NCI-H446 treated with DMSO at 0.1 percent for 48 hours (cell line): Measurements from ENCODE around the gene PARP3.

Experiments
- DNase-seq: peaks from one replicate; lab custom pipeline; 2025; lab: John Stamatoyannopoulos, UW

Gene PARP3

DNA sequence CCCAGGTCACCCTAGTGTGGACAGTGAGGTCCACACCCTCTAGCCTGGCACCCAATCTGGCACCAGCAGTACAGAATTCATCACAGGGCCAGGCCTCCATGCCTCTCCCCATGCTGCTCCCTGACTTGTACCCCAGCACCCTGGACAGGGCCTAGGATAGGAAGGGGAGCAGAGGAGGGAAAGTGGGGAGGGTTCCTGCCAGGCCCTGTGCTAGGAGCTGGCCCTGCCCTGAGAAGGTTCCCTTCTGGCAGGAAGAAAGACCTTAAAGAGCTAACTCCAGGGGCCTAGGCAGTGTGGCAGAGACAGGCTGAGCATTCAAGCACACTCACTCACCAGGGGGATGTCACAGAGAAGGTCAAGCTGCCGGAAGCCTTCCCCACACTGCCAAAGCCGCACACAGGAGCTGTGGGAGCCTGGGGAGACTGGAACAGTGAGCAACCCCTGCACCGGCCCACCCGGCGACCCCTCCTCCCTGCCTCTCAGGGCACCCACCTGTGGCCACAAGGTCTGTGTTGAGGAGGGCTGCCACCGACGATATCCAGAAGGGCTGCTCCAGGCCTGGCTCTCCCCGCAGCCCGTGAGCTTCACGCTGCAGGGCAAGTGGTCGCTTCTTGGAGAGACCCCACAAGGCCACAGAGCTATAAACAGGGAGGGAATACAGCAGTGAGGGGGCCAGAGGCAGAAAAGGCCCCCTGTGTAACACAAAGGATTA is 7.9 kb upstream of the PARP3 start:
- DNase-seq: no peak

GRCh38 chr3:51934991-51935885 is 6.9 kb upstream of the PARP3 start:
- DNase-seq: no peak

DNA sequence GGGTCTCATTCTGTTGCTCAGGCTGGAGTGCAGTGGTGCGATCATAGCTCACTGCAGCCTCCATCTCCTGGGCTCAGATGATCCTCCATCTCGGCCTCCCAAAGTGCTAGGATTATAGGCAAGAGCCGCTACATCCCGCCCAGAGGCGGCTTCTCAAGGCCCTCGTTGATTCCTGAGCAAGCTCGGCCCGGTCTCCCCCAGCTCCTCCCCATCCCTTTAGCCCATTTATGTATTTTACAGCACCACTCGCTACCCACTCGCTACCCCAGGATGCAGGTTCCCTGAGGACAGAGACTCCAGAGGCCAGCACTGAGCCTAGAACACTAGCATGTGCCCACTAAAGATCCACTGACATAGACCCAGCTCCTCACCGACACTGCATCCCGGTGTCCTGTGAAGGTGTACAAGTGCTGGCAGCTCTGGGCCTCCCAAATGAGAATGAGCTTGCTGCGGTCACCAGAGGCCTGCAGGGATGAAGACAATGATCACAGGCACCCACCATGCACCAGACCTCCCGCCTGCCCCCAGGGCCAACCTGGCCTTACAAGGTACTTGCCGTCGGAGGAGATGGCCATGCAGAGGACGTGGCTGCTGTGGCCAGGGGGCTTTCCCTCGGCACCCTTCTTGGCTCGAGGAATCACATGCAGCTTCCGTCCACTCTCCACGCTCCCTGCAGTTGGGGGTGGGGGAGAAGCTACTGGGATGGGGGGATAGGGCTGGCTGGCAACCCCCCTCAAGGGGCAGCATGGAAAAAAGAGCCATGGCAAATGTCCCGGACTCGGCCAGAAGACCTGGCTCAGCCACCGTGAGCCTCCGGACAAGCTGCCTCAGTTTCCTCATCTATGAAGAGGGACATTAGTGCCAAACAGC is 6.0 kb upstream of the PARP3 start:
- DNase-seq: no peak

- no peak for DNase-seq
Observed at GRCh38 chr3:51937014-51937413, 5.1 kb upstream of the PARP3 start.

GRCh38 chr3:51937611-51938450 is 4.3 kb upstream of the PARP3 start:
- no peak for DNase-seq

DNA sequence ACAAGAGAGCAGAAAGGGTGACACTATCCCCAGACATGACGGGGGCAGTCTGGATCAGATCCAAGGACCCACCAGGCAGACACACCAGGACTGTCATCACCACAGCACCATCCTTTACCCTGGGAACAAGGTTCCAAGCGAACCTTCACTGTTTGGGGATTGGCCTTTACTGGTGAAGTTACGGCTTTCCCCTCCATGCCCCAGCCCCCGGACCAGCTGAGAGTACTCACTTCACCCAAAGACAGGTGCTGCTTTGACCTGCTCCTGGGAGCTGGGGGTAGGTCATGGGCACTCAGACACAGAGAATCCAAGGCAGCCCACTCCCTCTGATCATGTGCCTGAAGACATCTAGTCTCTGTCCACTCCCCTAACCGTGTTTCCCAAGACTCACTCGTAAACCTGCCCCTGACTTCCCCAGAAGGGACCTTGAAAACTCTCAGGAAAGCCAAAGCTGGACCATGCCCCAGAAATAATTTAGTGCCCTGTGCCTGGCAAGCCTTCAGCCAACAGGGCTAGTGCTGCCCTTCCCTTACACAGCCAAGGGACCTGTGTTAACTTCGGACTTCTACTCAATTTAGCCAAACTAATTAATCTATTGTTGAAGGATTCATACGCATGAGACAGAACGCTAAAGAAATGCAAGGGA is 3.3 kb upstream of the PARP3 start:
- no peak for DNase-seq

DNA sequence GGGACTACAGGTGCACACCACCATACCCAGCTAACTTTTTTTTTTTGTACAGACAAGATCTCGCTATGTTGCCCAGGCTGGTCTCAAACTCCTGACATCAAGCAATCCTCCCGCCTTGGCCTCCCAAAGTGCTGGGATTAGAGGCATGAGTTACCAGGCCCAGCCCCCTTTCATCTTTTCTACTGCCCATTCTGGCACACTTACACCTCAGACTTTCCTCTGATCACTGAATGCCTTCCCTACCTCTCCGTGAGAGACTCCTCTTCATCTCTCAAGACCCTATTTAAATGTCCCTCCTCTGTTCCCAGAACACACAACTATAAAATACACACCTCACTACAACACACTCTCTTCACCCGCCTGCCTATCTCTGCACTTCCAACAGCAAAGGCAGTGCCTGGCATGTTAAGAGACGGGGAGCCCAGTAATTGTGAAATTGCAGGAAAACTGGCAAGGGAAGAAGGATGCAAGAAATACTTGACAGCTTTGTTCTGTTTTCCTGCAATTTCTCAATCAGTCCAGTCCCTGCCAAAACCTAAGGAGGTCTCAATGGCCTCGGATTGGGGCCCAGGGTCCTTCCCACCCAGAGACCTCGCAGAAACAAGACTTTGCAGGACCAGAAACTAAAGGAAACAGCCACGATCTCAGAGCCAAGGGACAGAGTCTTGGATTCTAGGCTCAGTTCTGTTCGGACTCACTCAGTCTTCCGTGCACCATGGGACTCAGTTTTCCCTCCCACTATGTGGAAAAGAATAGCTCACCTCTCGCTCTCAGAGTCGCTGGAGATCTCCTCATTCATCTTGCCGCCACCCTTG is 1.3 kb upstream of the PARP3 start:
- DNase-seq: no peak

- no peak for DNase-seq
Observed at GRCh38 chr3:51941463-51941797, 733 bp upstream of the PARP3 start.

DNA sequence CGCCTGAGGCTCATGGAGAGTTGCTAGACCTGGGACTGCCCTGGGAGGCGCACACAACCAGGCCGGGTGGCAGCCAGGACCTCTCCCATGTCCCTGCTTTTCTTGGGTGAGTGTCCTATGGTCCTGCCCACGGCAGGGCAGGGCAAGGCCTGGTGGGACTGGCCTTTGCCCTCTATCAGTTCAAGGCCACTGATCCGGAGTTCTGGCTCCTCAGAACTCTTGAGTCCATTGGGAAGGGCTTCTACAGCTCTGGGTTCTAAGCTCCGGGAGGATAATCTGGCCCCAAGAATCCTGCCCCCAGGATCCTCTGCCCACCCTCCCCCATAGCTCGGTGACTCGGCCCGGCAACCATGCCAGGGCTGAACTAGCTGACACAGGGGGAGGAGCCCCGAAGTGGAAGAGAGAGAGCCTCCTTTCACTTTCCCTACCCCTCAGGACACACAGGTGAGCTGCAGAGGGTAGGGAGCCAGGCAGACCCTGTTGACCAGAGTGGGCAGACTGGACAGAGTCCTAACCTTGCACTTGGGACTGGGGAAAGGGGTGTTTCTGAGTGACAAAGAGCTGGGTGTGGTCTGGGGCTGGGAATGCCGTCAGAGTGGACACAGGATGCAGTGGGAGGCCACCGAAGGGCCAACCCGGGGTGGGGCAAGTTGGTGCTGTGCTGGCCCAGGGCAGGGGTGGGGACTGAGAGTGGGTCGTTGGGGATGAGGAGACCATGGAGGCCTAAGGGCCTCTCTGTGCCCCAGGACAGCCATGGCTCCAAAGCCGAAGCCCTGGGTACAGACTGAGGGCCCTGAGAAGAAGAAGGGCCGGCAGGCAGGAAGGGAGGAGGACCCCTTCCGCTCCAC is 664 bp downstream of the PARP3 start:
- no peak for DNase-seq

- DNase-seq: no peak
Observed at GRCh38 chr3:51943451-51944391, 1.6 kb downstream of the PARP3 start.

GRCh38 chr3:51944451-51945021 is 2.4 kb downstream of the PARP3 start:
- no peak for DNase-seq

DNA sequence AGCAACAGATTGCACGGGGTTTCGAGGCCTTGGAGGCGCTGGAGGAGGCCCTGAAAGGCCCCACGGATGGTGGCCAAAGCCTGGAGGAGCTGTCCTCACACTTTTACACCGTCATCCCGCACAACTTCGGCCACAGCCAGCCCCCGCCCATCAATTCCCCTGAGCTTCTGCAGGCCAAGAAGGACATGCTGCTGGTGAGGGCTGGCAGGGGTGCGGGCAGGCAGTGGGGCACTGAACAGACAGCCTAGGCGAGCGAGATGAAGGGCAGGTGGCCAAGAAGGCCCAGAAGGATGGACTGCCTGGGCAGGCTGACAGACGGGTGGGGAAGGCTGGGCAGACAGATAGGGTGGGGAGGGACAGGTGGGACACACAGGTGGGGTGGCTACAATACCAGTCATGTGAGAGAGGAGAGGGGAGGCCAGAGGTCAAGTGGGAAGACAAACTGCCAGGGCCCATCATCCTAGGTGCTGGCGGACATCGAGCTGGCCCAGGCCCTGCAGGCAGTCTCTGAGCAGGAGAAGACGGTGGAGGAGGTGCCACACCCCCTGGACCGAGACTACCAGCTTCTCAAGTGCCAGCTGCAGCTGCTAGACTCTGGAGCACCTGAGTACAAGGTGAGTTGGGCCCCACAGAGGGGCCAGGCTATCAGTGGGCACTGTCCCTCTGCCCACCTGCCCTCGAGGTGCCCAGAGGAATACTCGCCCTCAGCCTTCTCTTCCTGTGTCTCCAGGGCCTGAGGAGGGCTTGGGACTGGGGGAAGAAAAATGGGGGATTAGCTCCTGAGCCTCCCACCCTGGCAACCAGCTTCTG is 3.1 kb downstream of the PARP3 start:
- DNase-seq: no peak

- no peak for DNase-seq
Observed at GRCh38 chr3:51945926-51946705, 4.0 kb downstream of the PARP3 start.

DNA sequence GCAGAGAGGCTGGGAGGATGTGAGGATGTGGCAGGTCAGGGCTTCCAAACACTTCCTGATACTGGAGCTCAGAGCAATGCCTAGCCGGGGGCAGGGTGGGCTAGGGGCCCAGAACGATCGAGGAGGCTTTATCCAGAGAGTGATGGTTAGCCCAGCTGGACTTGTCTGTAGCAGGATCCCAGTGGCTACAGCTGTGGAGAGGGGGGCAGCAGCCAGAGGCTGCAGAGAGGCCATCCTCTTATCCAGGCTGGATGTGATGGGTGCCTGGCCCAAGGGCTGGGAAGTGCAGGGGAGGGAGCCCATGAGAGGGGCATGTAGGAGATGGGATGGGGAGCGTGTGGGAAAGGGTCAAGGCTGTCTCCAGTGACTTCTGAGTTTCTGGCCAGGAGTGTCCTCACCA is 4.6 kb downstream of the PARP3 start:
- no peak for DNase-seq

- no peak for DNase-seq
Observed at GRCh38 chr3:51947215-51947900, 5.2 kb downstream of the PARP3 start.
